Type B pancreatic cell (in vitro differentiated cells): ENCODE results near the gene PPP1R1B. TPM values are rescaled to one million over a fixed set of nuclear protein-coding genes. Genes with fewer than 3 reads are reported as not detected.

ENCODE experiments used
- DNase-seq: peaks from one replicate; pipeline ENCODE4 v3.0.0; 2021; ENCODE audit warnings: mixed read lengths; ENCODE audit not compliant: unreplicated experiment; ENCODE audit errors: extremely low spot score
- H3K27ac Mint-ChIP-seq: 2 replicates; pipeline ENCODE4 v1.8.0; 2021; ENCODE audit warnings: mild to moderate bottlenecking, mixed read lengths
- H3K27me3 Mint-ChIP-seq: 2 replicates; pipeline ENCODE4 v1.8.0; 2021; ENCODE audit warnings: mixed read lengths
- H3K36me3 Mint-ChIP-seq: 2 replicates; pipeline ENCODE4 v1.8.0; 2021; ENCODE audit warnings: mixed read lengths
- H3K4me1 Mint-ChIP-seq: one replicate; pipeline ENCODE4 v1.8.0; 2021; ENCODE audit warnings: mixed read lengths; ENCODE audit not compliant: unreplicated experiment
- H3K4me3 Mint-ChIP-seq: 2 replicates; pipeline ENCODE4 v1.8.0; 2021; ENCODE audit warnings: mild to moderate bottlenecking, mixed read lengths
- H3K9me3 Mint-ChIP-seq: 2 replicates; pipeline ENCODE4 v1.8.0; 2021; ENCODE audit warnings: mixed read lengths
- CTCF ChIP-seq: fragments of 200-600 bp; sonication (generic); conservative IDR thresholded peaks from 2 replicates; pipeline ENCODE4 v1.5.0; 2021; ENCODE audit warnings: antibody characterized with exemption, mild to moderate bottlenecking
- total RNA-seq: library from RNA; stranded (reverse); gene quantifications from 2 replicates; pipeline ENCODE4 v1.2.1, GENCODE V29; 2021; ENCODE audit warnings: low replicate concordance

PPP1R1B gene
- total RNA-seq, 1 donor from 2014 or later: 3.7 TPM

- Mint-ChIP-seq H3K27ac (no peak overlapping the region), H3K4me3 (peak overlapping the region; percentile 79), H3K36me3 (no peaks in the 10 kb centered on the region), H3K27me3 (peaks cover 12% of the 10 kb centered on the region), H3K4me1 (peaks cover 10% of the 10 kb centered on the region), H3K9me3 (no peaks in the 10 kb centered on the region)
- TF ChIP-seq CTCF: no peak
- DNase-seq: no peak
Measured at GRCh38 chr17:39667262-39667944, 40.7 kb downstream of the PPP1R1B start.

- no peaks in the 10 kb centered on the region for H3K9me3 Mint-ChIP-seq
- peak; percentile 84 for DNase-seq
- H3K4me3 Mint-ChIP-seq: peak within 1 kb of the TSS; percentile 79
- peak; percentile 80 for TF ChIP-seq CTCF
- peak within 1 kb of the TSS; percentile 48 for H3K27ac Mint-ChIP-seq
- peaks cover 10% of the 10 kb centered on the region for H3K4me1 Mint-ChIP-seq
- no peaks in the 10 kb centered on the region for H3K36me3 Mint-ChIP-seq
- H3K27me3 Mint-ChIP-seq: peaks cover 12% of the 10 kb centered on the region
Measured at GRCh38 chr17:39667945-39668924, 41.5 kb downstream of the PPP1R1B start, which contains the start of gene PNMT. PNMT (plus strand) TSS chr17:39668453; CDS start chr17:39668476, 23 bp downstream.

GRCh38 chr17:39669897-39670735 lies 43.4 kb downstream of the PPP1R1B start:
- H3K4me1 Mint-ChIP-seq: peaks cover 6% of the 10 kb centered on the region
- no peak for DNase-seq
- no peak overlapping the region for H3K4me3 Mint-ChIP-seq
- H3K36me3 Mint-ChIP-seq: no peaks in the 10 kb centered on the region
- H3K9me3 Mint-ChIP-seq: no peaks in the 10 kb centered on the region
- H3K27me3 Mint-ChIP-seq: peaks cover 12% of the 10 kb centered on the region
- TF ChIP-seq CTCF: no peak
- peak overlapping the region; percentile 19 for H3K27ac Mint-ChIP-seq

GRCh38 chr17:39670746-39671145 lies 44.0 kb downstream of the PPP1R1B start:
- H3K4me3 Mint-ChIP-seq: no peak overlapping the region
- H3K27ac Mint-ChIP-seq: peak overlapping the region; percentile 19
- H3K36me3 Mint-ChIP-seq: no peaks in the 10 kb centered on the region
- peaks cover 10% of the 10 kb centered on the region for H3K4me1 Mint-ChIP-seq
- no peak for TF ChIP-seq CTCF
- H3K9me3 Mint-ChIP-seq: no peaks in the 10 kb centered on the region
- peaks cover 12% of the 10 kb centered on the region for H3K27me3 Mint-ChIP-seq
- no peak for DNase-seq
